HL-60 (cell line): ENCODE results near the gene TMEM266.

Experiments used
- DNase-seq, 2 experiments: peaks; one replicate each; pipeline ENCODE4 v3.0.0-alpha.2; 2010 to 2020; ENCODE audit warnings: low read depth in 1 of 2, low spot score in 1 of 2
- H3K27ac ChIP-seq: fragments of 250-450 bp; sonication (Bioruptor Pico); replicated peaks from 2 replicates; pipeline ENCODE4 v1.5.1; 2020; ENCODE audit warnings: mild to moderate bottlenecking, moderate library complexity
- H3K27me3 ChIP-seq: fragments of 250-450 bp; sonication (Bioruptor Pico); 2 replicates; pipeline ENCODE4 v1.5.1; 2021; ENCODE audit warnings: mild to moderate bottlenecking, moderate library complexity; ENCODE audit not compliant: insufficient read depth, poor library complexity, severe bottlenecking
- H3K4me3 ChIP-seq: replicated peaks from 2 replicates; pipeline ENCODE4 v1.5.1; 2011; ENCODE audit warnings: mild to moderate bottlenecking, control low read depth, low read length; ENCODE audit not compliant: insufficient read depth
- GABPA ChIP-seq: IDR thresholded peaks from 2 replicates; pipeline ENCODE4 v1.6.1; 2012; ENCODE audit warnings: low read depth
- POLR2AphosphoS5 ChIP-seq: IDR thresholded peaks from 2 replicates; pipeline ENCODE4 v1.6.1; 2012; ENCODE audit warnings: low read depth
- SPI1 ChIP-seq: IDR thresholded peaks from 2 replicates; pipeline ENCODE4 v1.6.1; 2012; ENCODE audit warnings: low read depth, mild to moderate bottlenecking, borderline replicate concordance
- TF ChIP-seq, protein P1 (sequence below): IDR thresholded peaks from 2 replicates; pipeline ENCODE4 v1.6.1; 2012; ENCODE audit warnings: low read depth; ENCODE audit not compliant: insufficient replicate concordance
- TF ChIP-seq, protein P2 (sequence below): IDR thresholded peaks from one replicate; pipeline ENCODE4 v1.5.1; 2011; ENCODE audit warnings: low read length, control low read depth, inconsistent platforms; ENCODE audit not compliant: insufficient read depth

The TMEM266 gene

DNA sequence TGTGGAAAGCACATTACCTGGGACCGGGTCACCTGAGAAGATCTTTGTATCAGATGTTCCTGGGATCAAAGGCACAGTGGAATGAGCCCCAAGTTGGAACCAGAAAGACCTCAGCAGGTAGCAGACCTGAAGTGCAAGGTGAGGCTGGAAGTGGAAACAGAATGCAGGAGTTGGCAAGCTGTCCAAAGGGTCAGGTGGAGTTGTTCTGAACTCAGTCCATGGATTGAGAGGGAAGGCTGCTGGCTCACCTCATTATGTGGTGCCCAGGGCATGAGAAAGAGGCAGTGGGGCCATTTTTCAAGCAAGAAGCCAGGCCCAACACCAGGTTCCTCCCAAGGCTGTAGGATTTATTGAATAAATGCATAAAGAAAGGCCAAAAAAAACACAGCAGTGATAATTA, 49.3 kb downstream of the TMEM266 start:
- no peak overlapping the region for H3K27ac ChIP-seq
- H3K4me3 ChIP-seq = no peak overlapping the region
- H3K27me3 ChIP-seq = no peaks in the 10 kb centered on the region
- DNase-seq = no peak
- TF ChIP-seq POLR2AphosphoS5 (no peak), SPI1 (no peak), GABPA (no peak)
- TF ChIP-seq, protein P1, sequence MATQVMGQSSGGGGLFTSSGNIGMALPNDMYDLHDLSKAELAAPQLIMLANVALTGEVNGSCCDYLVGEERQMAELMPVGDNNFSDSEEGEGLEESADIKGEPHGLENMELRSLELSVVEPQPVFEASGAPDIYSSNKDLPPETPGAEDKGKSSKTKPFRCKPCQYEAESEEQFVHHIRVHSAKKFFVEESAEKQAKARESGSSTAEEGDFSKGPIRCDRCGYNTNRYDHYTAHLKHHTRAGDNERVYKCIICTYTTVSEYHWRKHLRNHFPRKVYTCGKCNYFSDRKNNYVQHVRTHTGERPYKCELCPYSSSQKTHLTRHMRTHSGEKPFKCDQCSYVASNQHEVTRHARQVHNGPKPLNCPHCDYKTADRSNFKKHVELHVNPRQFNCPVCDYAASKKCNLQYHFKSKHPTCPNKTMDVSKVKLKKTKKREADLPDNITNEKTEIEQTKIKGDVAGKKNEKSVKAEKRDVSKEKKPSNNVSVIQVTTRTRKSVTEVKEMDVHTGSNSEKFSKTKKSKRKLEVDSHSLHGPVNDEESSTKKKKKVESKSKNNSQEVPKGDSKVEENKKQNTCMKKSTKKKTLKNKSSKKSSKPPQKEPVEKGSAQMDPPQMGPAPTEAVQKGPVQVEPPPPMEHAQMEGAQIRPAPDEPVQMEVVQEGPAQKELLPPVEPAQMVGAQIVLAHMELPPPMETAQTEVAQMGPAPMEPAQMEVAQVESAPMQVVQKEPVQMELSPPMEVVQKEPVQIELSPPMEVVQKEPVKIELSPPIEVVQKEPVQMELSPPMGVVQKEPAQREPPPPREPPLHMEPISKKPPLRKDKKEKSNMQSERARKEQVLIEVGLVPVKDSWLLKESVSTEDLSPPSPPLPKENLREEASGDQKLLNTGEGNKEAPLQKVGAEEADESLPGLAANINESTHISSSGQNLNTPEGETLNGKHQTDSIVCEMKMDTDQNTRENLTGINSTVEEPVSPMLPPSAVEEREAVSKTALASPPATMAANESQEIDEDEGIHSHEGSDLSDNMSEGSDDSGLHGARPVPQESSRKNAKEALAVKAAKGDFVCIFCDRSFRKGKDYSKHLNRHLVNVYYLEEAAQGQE = no peak
- TF ChIP-seq, protein P2, sequence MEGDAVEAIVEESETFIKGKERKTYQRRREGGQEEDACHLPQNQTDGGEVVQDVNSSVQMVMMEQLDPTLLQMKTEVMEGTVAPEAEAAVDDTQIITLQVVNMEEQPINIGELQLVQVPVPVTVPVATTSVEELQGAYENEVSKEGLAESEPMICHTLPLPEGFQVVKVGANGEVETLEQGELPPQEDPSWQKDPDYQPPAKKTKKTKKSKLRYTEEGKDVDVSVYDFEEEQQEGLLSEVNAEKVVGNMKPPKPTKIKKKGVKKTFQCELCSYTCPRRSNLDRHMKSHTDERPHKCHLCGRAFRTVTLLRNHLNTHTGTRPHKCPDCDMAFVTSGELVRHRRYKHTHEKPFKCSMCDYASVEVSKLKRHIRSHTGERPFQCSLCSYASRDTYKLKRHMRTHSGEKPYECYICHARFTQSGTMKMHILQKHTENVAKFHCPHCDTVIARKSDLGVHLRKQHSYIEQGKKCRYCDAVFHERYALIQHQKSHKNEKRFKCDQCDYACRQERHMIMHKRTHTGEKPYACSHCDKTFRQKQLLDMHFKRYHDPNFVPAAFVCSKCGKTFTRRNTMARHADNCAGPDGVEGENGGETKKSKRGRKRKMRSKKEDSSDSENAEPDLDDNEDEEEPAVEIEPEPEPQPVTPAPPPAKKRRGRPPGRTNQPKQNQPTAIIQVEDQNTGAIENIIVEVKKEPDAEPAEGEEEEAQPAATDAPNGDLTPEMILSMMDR = no peak

DNA sequence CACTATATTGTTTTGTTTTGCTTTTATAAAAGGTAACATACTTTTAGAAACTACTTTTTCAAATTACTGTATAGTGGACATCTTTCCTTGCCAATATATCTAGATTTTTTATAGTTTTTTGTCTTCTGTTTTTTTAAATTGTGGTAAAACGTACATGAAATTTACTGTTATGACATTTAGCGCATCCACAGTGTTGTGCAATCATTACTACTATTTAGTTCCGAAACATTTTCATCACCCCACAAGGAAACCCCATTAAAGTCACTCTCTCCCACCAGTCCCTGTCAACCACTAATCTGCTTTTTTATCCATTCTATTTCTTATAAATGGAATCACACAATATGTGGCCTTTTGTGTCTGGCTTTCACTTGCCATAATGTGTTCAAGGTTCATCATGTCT, 54.8 kb downstream of the TMEM266 start:
- Histone ChIP-seq H3K4me3 (no peak overlapping the region), H3K27me3 (no peaks in the 10 kb centered on the region), H3K27ac (no peak overlapping the region)
- TF ChIP-seq GABPA = no peak
- TF ChIP-seq, protein P2 = no peak
- TF ChIP-seq, protein P1 = no peak
- TF ChIP-seq SPI1 = no peak
- no peak for TF ChIP-seq POLR2AphosphoS5
- no peak for DNase-seq

DNA sequence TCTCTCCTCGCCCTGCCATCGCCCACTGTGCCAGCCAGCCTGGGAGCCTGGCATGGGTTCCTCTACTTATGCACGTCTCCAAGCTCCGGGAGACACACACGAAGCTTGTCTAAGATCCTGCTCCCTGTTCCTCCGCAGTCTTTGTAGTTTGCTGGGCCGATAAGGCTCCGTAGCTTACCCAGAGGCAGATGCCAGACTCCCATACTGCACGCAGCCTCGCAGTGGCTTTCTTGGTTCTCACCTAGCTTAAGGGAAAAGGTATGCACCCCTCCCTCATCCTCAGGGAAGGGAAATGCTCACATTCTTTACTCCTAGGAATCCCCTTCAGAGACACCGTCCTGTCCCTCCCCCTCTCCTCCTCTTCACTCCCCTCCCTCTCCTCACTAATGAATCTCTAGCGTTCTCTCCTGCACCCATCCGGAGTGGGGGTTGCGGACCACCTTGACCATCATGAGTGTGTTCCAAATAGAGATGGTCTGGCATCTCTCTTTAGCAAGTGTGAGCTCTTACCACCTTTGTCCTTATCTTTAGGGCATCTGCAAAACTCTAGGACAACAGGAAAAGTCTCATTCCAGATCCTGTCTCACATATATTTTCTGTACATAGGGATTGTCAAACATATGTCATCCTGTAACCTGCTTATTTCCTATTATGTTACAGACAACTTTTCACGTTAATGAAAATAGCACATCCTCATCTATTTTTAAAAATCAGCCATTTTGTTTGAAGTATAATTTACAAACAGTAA, 56.5 kb downstream of the TMEM266 start:
- TF ChIP-seq GABPA = no peak
- no peak for TF ChIP-seq SPI1
- TF ChIP-seq, protein P1 = no peak
- no peak for TF ChIP-seq POLR2AphosphoS5
- TF ChIP-seq, protein P2 = no peak
- no peak for DNase-seq
- Histone ChIP-seq H3K27ac (no peak overlapping the region), H3K27me3 (no peaks in the 10 kb centered on the region), H3K4me3 (no peak overlapping the region)
